NCI-H748 (cell line): Measurements from ENCODE around the gene TTLL12.

ENCODE experiments used
- DNase-seq: peaks from one replicate; lab custom pipeline; 2025; ENCODE audit not compliant: unreplicated experiment; lab: John Stamatoyannopoulos, UW

TTLL12 gene

DNA sequence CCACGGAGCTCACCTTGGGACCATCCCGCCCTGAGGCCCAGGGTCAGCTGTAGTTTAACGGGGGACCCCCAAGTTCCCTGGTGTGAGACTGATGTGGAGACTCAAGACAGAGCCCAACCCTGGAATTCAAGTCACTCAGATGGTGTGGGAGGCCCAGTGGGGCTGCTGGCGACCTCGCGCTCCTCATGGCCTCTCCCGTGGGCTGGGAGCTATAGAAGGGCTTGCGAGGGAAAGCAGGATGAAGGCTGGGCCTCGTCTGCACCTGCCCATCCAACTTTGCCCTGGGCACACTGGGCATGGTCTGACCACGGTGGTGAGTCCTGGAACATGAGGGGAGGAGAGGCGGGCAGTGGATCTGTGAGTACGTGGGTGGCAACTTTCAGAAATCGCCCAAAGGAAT is 13.6 kb upstream of the TTLL12 start:
- no peak for DNase-seq

DNA sequence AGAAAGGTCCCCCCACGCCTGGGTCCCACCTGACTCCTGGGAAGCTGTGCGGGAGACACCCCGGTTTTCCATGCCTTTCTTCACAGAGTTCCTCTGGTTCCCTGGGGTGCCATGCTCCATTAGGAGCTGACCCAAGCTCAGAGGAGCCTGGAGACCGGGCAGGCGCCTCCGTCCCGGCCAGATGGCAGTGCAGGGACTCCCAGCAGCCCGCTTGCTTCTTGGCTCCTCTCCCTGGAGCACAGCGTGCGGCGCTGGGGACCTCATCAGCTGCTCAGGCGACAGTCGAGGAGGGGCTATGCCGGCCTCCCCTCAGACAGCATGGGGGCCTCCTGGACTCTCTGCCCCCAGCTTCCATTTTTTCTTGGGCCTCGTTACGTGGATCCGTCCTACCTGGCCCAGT is 13.1 kb upstream of the TTLL12 start:
- DNase-seq, result no peak

- DNase-seq, result no peak
Observed at GRCh38 chr22:43199541-43199940, 12.6 kb upstream of the TTLL12 start.

GRCh38 chr22:43198936-43199335 is 12.0 kb upstream of the TTLL12 start:
- DNase-seq, result no peak

DNA sequence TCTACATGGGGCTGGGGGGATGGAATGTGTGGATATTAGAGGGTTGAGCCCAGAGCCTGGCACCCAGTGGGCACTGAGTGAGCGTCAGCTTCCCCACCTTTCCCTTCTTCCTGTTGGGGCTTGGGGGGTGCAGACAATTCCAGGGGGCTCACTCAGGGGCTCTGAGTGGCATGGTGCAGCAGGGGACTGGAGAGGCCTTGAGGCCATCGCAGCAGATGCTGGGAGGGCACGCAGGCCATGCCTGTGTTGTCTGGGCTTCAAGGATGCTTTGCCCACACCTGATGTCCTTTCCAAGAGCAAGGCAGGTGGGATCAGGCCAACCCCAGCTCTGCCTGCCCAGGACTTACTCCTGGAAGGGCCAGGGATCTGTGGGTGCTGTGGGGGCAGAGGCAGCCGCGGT is 11.2 kb upstream of the TTLL12 start:
- DNase-seq, result no peak

- DNase-seq, result no peak
Observed at GRCh38 chr22:43197271-43197941, 10.5 kb upstream of the TTLL12 start.

DNA sequence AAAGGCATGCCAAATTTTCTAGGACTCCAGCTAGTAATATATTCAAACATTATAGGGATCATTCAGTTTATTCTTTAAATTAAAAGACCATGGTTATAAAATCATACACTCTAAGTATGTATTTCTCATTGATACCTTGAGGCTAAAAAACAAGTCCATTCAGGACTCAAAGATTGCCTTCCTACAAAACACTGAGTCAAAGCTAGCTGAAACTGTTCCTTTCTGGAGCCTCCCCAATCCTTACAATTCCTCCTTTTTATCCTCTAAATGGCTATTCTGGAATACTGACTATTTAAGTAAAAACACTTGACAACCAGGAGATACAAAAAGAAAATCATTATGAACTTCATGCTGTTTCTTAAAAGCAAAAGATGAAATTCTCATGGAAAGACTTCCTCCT is 4.9 kb upstream of the TTLL12 start:
- no peak for DNase-seq

GRCh38 chr22:43188829-43189545 is 2.1 kb upstream of the TTLL12 start:
- DNase-seq, result no peak

- peak; percentile 96 for DNase-seq
Observed at GRCh38 chr22:43187171-43188099, 501 bp upstream of the TTLL12 start.

GRCh38 chr22:43185860-43186261 is 1.1 kb downstream of the TTLL12 start:
- DNase-seq, result peak; percentile 51

- DNase-seq, result no peak
Observed at GRCh38 chr22:43183496-43184277, 3.2 kb downstream of the TTLL12 start.

DNA sequence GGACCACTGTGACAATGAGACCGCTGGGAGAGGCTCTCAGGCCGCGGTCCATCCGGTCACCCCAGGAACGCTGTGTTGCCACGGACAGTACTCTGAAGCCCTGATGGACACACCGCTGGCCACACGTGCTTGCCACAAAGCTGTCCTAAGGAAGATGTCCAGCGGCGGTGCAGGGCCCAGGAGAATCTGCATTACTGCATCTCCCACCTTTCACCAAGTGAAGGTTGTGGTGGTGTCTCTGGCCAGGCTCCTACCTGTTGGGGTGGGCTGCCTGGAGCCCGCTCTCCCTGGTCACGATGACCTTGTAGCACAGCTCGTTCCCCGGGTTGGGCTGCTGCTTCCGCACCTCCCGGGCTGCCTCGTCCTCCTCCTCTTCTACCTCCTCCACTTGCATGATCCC is 4.2 kb downstream of the TTLL12 start:
- DNase-seq, result no peak

DNA sequence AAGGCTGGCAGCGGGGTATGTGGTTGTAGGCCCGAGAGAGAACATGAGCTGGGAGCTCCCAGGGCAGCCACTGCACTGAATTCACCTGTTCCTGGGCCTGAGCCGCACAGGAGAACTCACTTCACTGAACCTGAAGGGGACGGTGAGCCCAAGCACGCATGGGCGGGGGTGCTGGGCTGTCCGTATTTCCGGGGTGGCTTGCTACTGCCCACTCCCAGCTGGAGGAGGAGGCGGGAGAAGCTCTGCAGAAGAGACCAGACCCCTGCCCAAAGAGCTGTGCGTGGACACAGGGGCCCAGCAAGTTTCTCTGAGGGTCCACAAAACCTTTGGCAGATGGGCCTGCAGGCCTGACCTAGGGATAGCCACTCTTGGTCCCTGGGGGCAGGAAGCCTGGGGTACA is 4.8 kb downstream of the TTLL12 start:
- no peak for DNase-seq

DNA sequence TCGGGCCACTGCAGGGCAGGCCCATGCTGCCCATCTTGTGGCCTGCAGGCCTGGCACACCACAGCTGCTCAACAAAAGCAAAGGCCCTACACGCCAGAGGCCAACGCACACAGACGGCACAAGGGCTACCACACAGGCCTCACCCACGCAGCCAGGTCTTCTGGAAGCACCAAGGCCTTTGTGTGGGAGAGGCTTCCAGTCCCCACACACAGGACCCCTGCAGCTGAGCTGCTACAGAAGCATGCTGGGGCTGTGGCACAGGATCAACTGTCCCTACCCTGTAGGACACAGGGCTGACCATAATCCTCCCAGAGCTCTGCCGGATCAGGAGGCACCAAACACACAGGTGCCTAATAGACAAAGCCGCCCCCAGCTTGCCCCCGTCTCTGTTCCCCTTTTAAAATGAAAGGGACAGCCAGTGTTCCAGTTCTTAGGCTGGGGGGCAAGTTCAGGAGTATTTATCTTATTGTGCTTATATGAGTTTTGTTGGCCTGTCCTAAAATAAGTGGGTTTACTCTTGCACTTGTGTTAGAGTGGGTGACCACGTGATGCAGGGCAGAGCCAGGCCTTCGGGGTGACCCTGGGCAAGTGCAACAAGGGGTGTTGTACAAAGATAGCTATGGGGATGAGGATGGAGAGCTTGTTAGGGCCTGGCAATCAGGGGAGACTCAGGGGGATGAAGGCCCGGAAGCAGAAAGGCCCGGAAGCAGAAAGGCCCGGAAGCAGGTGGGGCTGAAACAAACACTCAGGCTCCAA is 5.4 kb downstream of the TTLL12 start:
- DNase-seq, result no peak

GRCh38 chr22:43180670-43181069 is 6.3 kb downstream of the TTLL12 start:
- DNase-seq, result no peak

GRCh38 chr22:43179911-43180195 is 7.1 kb downstream of the TTLL12 start:
- DNase-seq, result no peak

DNA sequence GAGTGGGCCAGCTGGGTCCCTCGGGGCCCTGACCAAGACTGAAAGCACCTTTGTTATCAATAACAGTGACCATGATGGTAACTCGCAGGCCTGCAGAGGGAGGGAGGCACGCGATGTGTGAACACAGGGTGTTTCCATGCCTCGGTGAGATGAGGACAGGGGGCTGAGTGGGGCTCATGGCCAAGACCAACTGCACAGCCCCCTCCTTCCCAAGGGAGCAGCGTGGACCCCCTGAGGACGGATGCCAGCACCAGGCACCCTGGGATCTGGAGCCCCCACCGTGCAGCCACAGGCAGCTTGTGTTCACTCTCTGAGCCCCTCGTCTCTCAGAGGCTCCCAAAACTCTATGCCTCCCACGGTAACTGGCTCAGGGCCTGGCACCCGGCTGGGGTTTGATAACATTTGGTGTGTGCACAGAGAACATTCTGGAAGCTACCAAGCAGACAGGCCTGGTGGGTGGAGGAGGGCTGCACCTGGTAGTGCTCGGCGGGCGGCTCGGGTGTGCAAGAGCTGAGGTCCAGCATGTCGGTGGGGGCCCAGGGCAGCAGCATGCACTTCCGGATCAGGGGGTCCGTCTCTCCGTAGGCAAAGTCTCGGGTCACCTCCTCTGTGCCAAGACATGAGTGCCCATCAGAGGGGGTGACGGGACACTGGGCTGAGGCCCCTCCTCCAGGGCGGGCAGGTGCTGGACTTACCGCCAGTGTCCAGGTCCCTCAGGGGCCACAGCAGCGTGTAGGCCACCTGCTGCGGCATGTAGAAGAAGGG is 7.6 kb downstream of the TTLL12 start:
- no peak for DNase-seq

DNA sequence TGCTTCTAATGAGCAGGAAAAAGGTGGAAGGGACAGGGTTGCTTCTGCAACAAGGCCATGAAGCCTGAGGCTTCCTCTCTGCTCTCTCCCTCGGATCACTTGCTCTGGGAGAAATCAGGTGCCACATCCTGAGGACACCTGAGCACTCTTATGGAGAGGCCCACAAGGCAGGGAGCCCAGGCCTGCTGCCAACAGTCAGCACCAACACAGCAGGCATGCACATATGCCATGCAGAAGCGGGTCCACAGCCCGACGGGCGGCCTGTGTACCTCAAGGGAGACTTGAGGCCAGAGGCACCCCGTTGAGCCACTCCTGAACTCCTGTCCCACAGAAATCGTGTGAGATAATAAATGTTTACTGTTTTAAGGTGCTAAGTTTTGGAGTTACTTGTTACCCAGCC is 9.5 kb downstream of the TTLL12 start:
- no peak for DNase-seq

GRCh38 chr22:43176090-43176489 is 10.8 kb downstream of the TTLL12 start:
- DNase-seq, result no peak
